Chondrocyte (in vitro differentiated cells): ENCODE results near the gene RBP3. TPM values are rescaled to one million over a fixed set of nuclear protein-coding genes. Genes with fewer than 3 reads are reported as not detected.

ENCODE experiments used
- DNase-seq: peaks from one replicate; pipeline ENCODE4 v3.0.0; 2021; ENCODE audit warnings: mixed read lengths, low spot score
- H3K27ac Mint-ChIP-seq: one replicate; pipeline ENCODE4 v1.8.0; 2021; ENCODE audit warnings: mild to moderate bottlenecking, moderate library complexity, mixed read lengths; ENCODE audit not compliant: unreplicated experiment
- H3K27me3 Mint-ChIP-seq: 2 replicates; pipeline ENCODE4 v1.8.0; 2021; ENCODE audit warnings: low read depth, mixed read lengths
- H3K36me3 Mint-ChIP-seq: 2 replicates; pipeline ENCODE4 v1.8.0; 2021; ENCODE audit warnings: low read depth, mixed read lengths
- H3K4me1 Mint-ChIP-seq: 2 replicates; pipeline ENCODE4 v1.8.0; 2021; ENCODE audit warnings: low read depth, mild to moderate bottlenecking, mixed read lengths
- H3K4me3 Mint-ChIP-seq: one replicate; pipeline ENCODE4 v1.8.0; 2021; ENCODE audit warnings: mild to moderate bottlenecking, moderate library complexity, mixed read lengths; ENCODE audit not compliant: unreplicated experiment
- H3K9me3 Mint-ChIP-seq: 2 replicates; pipeline ENCODE4 v1.8.0; 2021; ENCODE audit warnings: low read depth, mixed read lengths
- CTCF ChIP-seq: fragments of 200-600 bp; sonication (generic); IDR thresholded peaks from 2 replicates; pipeline ENCODE4 v1.5.0; 2021; ENCODE audit warnings: antibody characterized with exemption, mild to moderate bottlenecking, moderate library complexity
- total RNA-seq: library from RNA; stranded (reverse); gene quantifications from 3 replicates; pipeline ENCODE4 v1.2.1, GENCODE V29; 2021

The RBP3 gene
- total RNA-seq, 1 donor from 2014 or later, result not detected

GRCh38 chr10:47318706-47319105, 29.5 kb upstream of the RBP3 start:
- H3K27ac Mint-ChIP-seq, result no peak overlapping the region
- H3K36me3 Mint-ChIP-seq, result no peaks in the 10 kb centered on the region
- no peaks in the 10 kb centered on the region for H3K4me1 Mint-ChIP-seq
- no peak for TF ChIP-seq CTCF
- peaks cover 19% of the 10 kb centered on the region for H3K27me3 Mint-ChIP-seq
- DNase-seq, result peak; percentile 27
- H3K4me3 Mint-ChIP-seq, result no peak overlapping the region
- H3K9me3 Mint-ChIP-seq, result no peaks in the 10 kb centered on the region

GRCh38 chr10:47319784-47320183, 28.4 kb upstream of the RBP3 start:
- no peak overlapping the region for H3K4me3 Mint-ChIP-seq
- no peak overlapping the region for H3K27ac Mint-ChIP-seq
- no peaks in the 10 kb centered on the region for H3K9me3 Mint-ChIP-seq
- peak; percentile 50 for DNase-seq
- H3K36me3 Mint-ChIP-seq, result no peaks in the 10 kb centered on the region
- TF ChIP-seq CTCF, result no peak
- H3K4me1 Mint-ChIP-seq, result no peaks in the 10 kb centered on the region
- peaks cover 22% of the 10 kb centered on the region for H3K27me3 Mint-ChIP-seq

GRCh38 chr10:47320812-47321211, 27.4 kb upstream of the RBP3 start:
- H3K27ac Mint-ChIP-seq, result no peak overlapping the region
- H3K9me3 Mint-ChIP-seq, result no peaks in the 10 kb centered on the region
- H3K36me3 Mint-ChIP-seq, result no peaks in the 10 kb centered on the region
- no peaks in the 10 kb centered on the region for H3K4me1 Mint-ChIP-seq
- peaks cover 26% of the 10 kb centered on the region for H3K27me3 Mint-ChIP-seq
- DNase-seq, result peak; percentile 35
- H3K4me3 Mint-ChIP-seq, result no peak overlapping the region
- no peak for TF ChIP-seq CTCF

GRCh38 chr10:47321521-47322195, 26.5 kb upstream of the RBP3 start:
- no peaks in the 10 kb centered on the region for H3K4me1 Mint-ChIP-seq
- no peaks in the 10 kb centered on the region for H3K36me3 Mint-ChIP-seq
- no peak overlapping the region for H3K27ac Mint-ChIP-seq
- no peaks in the 10 kb centered on the region for H3K9me3 Mint-ChIP-seq
- no peak overlapping the region for H3K4me3 Mint-ChIP-seq
- H3K27me3 Mint-ChIP-seq, result peaks cover 24% of the 10 kb centered on the region
- peak; percentile 58 for DNase-seq
- no peak for TF ChIP-seq CTCF

- H3K4me1 Mint-ChIP-seq, result no peaks in the 10 kb centered on the region
- H3K4me3 Mint-ChIP-seq, result no peak within 1 kb of the TSS
- H3K36me3 Mint-ChIP-seq, result no peaks in the 10 kb centered on the region
- no peaks in the 10 kb centered on the region for H3K9me3 Mint-ChIP-seq
- peak; percentile 84 for DNase-seq
- no peak within 1 kb of the TSS for H3K27ac Mint-ChIP-seq
- TF ChIP-seq CTCF, result no peak
- H3K27me3 Mint-ChIP-seq, result peaks cover 24% of the 10 kb centered on the region
Observed at GRCh38 chr10:47322300-47323061, 25.7 kb upstream of the RBP3 start, which contains the start of gene GDF2. Gene GDF2 (plus strand): TSS chr10:47322454. CDS start chr10:47322669, 215 bp downstream.
